ENCODE measurements around the gene NPEPL1. TPM values are rescaled to one million over a fixed set of nuclear protein-coding genes. Genes with fewer than 3 reads are reported as not detected.

Gene NPEPL1
- total and polyA plus RNA-seq, 2 of the 8 experiments (the other 6 are each of a cell fraction or from before 2014, with no cell fraction given), result 12.4 to 26.8 TPM

GRCh38 chr20:58753267-58753921 lies 60.8 kb downstream of the NPEPL1 start (continued):
- TF ChIP-seq RAD21 (IDR thresholded peaks at IDR 0.05 in 1 of 2, conservative IDR thresholded peaks at IDR 0.05 in 1 of 2; ENCODE audit: low read depth in 2 of 2, low read length in 2 of 2) (no peak), NANOG (IDR thresholded peaks at IDR 0.05; ENCODE audit: insufficient read depth, low read depth, low read length, poor library complexity, severe bottlenecking) (peak; percentile 80), ASH2L (IDR thresholded peaks at IDR 0.05; ENCODE audit: low read length) (no peak), EZH2 (IDR thresholded peaks at IDR 0.05; ENCODE audit: low read depth, low read length, severe bottlenecking) (no peak), KDM5A (IDR thresholded peaks at IDR 0.05; ENCODE audit: low read length) (no peak), USF2 (IDR thresholded peaks at IDR 0.05; ENCODE audit: low read length) (no peak), NRF1 (IDR thresholded peaks at IDR 0.05; ENCODE audit: low read depth, low read length) (no peak), TEAD4 (IDR thresholded peaks at IDR 0.05; ENCODE audit: low read depth, low read length) (no peak), SRF (IDR thresholded peaks at IDR 0.05; ENCODE audit: low read depth, low read length) (no peak), ATF3 (IDR thresholded peaks at IDR 0.05; ENCODE audit: insufficient read depth, low read depth, low read length) (no peak), RXRA (IDR thresholded peaks at IDR 0.05; ENCODE audit: insufficient read depth, low read depth, low read length) (no peak), GTF2F1 (IDR thresholded peaks at IDR 0.05; ENCODE audit: borderline replicate concordance, low read depth, low read length) (no peak), JUN (IDR thresholded peaks at IDR 0.05; ENCODE audit: low read depth, low read length) (no peak), SIRT6 (IDR thresholded peaks at IDR 0.05; ENCODE audit: low read length) (no peak), SP1 (IDR thresholded peaks at IDR 0.05; ENCODE audit: low read depth, low read length) (no peak), BCL11A (IDR thresholded peaks at IDR 0.05; ENCODE audit: low read depth in 2 of 2, low read length in 2 of 2) (no peak), CTCF (IDR thresholded peaks at IDR 0.05; ENCODE audit: control extremely low read depth in 1 of 3, insufficient read depth in 1 of 3, low read depth in 1 of 3, low read length in 3 of 3) (no peak), MAFK (IDR thresholded peaks at IDR 0.05; ENCODE audit: low read depth, low read length) (no peak), TAF7 (optimal IDR thresholded peaks at IDR 0.05; ENCODE audit: borderline replicate concordance, low read depth, low read length) (no peak), CBX8 (IDR thresholded peaks at IDR 0.05; ENCODE audit: borderline replicate concordance, low read depth, low read length) (no peak)

Data from H1 (cell line).